Measurements from ENCODE around the gene TASP1.
"Not testable (repeated sequence)": the region's sequence is repeated elsewhere in the genome, so short reads cannot be mapped to it uniquely, and the experiment has no call there.

TASP1 gene

DNA sequence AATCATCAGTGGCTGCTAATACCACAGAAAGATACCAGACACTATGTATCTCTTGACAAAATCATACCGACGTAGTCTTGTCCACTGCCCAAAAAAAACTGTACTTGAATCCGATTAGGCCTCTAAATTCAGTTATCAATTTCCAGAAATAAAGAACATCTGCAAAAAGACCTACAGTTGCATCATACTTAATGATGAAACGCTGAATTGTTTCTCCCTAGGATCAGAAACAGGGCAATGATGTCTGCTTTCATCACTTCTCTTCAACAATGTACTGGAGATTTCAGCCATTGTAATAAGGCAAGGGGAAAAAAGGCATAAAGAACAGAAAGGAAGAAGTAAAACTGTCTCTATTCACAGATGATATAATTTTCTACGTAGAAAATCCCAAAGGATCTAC lies 152.0 kb downstream of the TASP1 start:
- Histone ChIP-seq H3K36me3 (ENCODE audit: insufficient read depth, low read length) (no peaks in the 10 kb centered on the region), H3K4me1 (ENCODE audit: control insufficient read depth, insufficient read depth, low read length) (peaks cover 5% of the 10 kb centered on the region), H3K4me2 (ENCODE audit: low read length) (no peak overlapping the region), H3K4me3 (ENCODE audit: low read length) (no peak overlapping the region), H3K9me3 (replicated peaks; ENCODE audit: low read length) (no peaks in the 10 kb centered on the region), H3K9ac (ENCODE audit: low read depth, low read length) (no peak overlapping the region), H3K27me3 (ENCODE audit: control insufficient read depth, insufficient read depth, low read length) (no peaks in the 10 kb centered on the region)

DNA sequence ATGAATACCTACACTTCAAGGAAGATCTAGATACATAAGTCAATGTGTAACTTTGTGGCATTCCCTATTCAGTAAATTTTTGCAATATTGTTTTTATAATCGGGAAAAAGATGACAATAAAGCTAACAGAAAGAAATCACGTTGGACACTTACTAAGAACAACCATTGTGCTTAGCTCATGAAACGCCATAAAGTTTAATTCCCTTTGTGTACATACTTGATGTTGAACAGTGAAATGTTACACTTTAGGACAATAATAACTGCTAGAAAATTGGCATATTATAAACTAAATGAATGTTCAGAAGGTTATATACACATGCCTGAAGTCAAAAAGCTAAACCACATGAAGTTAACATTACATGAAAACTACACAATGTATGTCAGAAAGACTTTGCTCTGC lies 153.2 kb downstream of the TASP1 start:
- no peaks in the 10 kb centered on the region for H3K27me3 ChIP-seq (ENCODE audit: control insufficient read depth, insufficient read depth, low read length)
- no peaks in the 10 kb centered on the region for H3K4me1 ChIP-seq (ENCODE audit: control insufficient read depth, insufficient read depth, low read length)
- H3K36me3 ChIP-seq (ENCODE audit: insufficient read depth, low read length), result no peaks in the 10 kb centered on the region
- H3K9ac ChIP-seq (ENCODE audit: low read depth, low read length), result no peak overlapping the region
- H3K9me3 ChIP-seq (replicated peaks; ENCODE audit: low read length), result no peaks in the 10 kb centered on the region
- H3K4me2 ChIP-seq (ENCODE audit: low read length), result no peak overlapping the region
- no peak overlapping the region for H3K4me3 ChIP-seq (ENCODE audit: low read length)

DNA sequence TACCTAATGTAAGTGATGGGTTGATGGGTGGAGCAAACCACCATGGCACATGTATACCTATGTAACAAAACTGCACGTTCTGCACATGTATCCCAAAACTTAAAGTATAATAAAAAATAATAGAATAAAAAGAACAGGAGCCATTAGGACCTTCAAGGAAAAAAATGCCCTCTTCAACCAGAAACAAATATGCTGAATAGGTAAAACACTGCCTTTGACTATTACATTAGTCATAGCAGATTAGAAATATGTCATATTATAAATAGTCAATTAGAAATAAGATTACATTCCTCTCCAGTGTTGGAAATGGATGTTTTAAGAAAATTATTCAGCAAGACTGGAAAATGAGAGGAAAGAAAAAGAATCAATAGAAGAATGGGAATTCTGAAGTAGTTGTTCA lies 153.7 kb downstream of the TASP1 start:
- not testable (repeated sequence) for H3K4me1 ChIP-seq (ENCODE audit: control insufficient read depth, insufficient read depth, low read length); H3K36me3 ChIP-seq (ENCODE audit: insufficient read depth, low read length); H3K4me2 ChIP-seq (ENCODE audit: low read length); H3K9ac ChIP-seq (ENCODE audit: low read depth, low read length); H3K9me3 ChIP-seq (replicated peaks; ENCODE audit: low read length); H3K4me3 ChIP-seq (ENCODE audit: low read length); H3K27me3 ChIP-seq (ENCODE audit: control insufficient read depth, insufficient read depth, low read length)

DNA sequence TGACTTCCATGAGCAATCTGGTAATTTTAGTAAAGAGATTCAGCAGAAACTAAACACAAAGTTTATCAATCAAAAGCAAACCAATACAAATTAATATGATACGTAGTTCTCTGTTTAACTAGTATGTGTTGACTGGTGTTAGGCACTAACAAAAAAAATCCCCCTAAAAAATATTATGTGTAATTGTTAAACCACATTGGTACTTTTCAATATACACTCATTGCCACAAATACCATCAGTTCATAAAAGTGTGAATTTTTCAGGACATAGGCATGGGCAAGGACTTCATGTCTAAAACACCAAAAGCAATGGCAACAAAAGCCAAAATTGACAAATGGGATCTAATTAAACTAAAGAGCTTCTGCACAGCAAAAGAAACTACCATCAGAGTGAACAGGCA lies 155.3 kb downstream of the TASP1 start:
- H3K9ac ChIP-seq (ENCODE audit: low read depth, low read length); H3K4me2 ChIP-seq (ENCODE audit: low read length); H3K4me1 ChIP-seq (ENCODE audit: control insufficient read depth, insufficient read depth, low read length); H3K36me3 ChIP-seq (ENCODE audit: insufficient read depth, low read length); H3K27me3 ChIP-seq (ENCODE audit: control insufficient read depth, insufficient read depth, low read length); H3K4me3 ChIP-seq (ENCODE audit: low read length); H3K9me3 ChIP-seq (replicated peaks; ENCODE audit: low read length): not testable (repeated sequence)

DNA sequence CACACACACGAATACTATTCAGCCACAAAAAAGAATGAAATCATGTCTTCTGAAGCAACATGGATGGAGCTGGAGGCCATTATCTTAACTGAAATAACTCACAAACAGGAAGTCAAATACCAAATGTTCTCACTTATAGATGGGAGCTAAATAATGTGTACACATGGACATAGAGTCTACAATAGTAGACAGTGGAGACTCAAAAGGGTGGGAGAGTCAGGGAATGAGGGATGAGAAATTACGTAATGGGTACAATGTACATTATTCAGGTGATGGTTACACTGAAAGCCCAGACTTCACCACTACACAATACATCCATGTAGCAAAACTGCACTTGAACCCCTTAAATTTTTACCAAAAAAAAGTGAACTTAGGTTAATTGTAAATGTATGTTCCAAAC lies 160.4 kb downstream of the TASP1 start:
- Histone ChIP-seq H3K4me2 (ENCODE audit: low read length) (no peak overlapping the region), H3K27me3 (ENCODE audit: control insufficient read depth, insufficient read depth, low read length) (no peaks in the 10 kb centered on the region), H3K4me3 (ENCODE audit: low read length) (no peak overlapping the region), H3K9me3 (replicated peaks; ENCODE audit: low read length) (no peaks in the 10 kb centered on the region), H3K4me1 (ENCODE audit: control insufficient read depth, insufficient read depth, low read length) (no peaks in the 10 kb centered on the region), H3K36me3 (ENCODE audit: insufficient read depth, low read length) (no peaks in the 10 kb centered on the region), H3K9ac (ENCODE audit: low read depth, low read length) (no peak overlapping the region)

DNA sequence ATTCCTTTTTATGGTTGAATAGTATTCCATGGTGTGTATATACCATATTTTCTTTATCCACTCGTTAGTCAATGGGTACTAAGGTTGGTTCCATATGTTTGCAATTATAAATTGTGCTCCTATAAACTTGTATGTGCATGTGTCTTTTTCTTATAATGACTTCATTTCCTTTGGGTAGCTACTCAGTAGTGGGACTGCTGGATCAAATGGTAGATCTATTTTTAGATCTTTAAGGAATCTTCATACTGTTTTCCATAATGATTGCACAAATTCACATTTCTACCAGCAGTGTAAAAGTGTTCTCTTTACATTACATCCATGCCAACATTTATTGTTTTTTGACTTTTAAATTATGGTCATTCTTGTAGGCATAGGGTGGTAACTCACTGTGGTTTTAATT lies 164.3 kb downstream of the TASP1 start:
- no peak overlapping the region for H3K9ac ChIP-seq (ENCODE audit: low read depth, low read length)
- H3K4me3 ChIP-seq (ENCODE audit: low read length), result no peak overlapping the region
- no peaks in the 10 kb centered on the region for H3K27me3 ChIP-seq (ENCODE audit: control insufficient read depth, insufficient read depth, low read length)
- no peaks in the 10 kb centered on the region for H3K9me3 ChIP-seq (replicated peaks; ENCODE audit: low read length)
- no peak overlapping the region for H3K4me2 ChIP-seq (ENCODE audit: low read length)
- H3K4me1 ChIP-seq (ENCODE audit: control insufficient read depth, insufficient read depth, low read length), result no peaks in the 10 kb centered on the region
- H3K36me3 ChIP-seq (ENCODE audit: insufficient read depth, low read length), result no peaks in the 10 kb centered on the region

DNA sequence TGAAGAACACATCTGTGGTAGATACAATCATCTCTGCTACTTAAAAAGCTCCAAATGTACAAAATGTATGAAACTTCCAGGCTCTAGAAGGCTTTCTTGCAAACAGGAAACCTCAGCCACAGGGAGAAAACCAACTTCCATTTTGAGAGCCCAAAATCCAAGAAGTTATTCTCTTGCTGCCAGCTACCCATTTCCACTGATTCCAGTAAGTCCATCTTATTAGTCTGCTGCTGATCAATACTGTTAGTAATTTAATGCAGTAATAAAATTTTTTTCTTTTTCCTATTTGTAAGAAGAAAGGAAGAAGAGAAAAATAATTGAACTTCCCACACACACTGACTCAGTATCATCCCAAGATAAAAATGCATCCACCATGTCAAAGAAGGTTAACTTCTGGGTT lies 169.5 kb downstream of the TASP1 start:
- Histone ChIP-seq H3K4me2 (ENCODE audit: low read length) (no peak overlapping the region), H3K4me3 (ENCODE audit: low read length) (no peak overlapping the region), H3K4me1 (ENCODE audit: control insufficient read depth, insufficient read depth, low read length) (no peaks in the 10 kb centered on the region), H3K36me3 (ENCODE audit: insufficient read depth, low read length) (no peaks in the 10 kb centered on the region), H3K9ac (ENCODE audit: low read depth, low read length) (no peak overlapping the region), H3K27me3 (ENCODE audit: control insufficient read depth, insufficient read depth, low read length) (no peaks in the 10 kb centered on the region), H3K9me3 (replicated peaks; ENCODE audit: low read length) (no peaks in the 10 kb centered on the region)

DNA sequence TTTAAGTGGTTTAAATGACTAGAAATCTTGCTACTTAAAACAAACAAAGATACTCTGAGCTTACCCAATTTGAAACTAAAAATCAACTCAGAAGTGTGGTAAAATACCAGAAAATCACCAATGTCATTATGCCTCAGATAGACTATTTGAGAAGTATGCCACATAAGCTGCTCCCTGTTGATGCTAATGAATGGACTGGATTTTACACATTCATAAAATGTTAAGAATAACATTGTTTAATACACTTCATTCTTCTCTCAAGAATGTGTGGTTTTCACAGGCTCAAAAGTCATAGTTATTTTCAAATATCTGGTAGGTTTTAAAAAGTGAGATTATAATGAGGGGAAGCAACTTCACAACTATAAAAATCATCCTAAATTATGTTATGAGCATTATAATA lies 170.6 kb downstream of the TASP1 start:
- H3K27me3 ChIP-seq (ENCODE audit: control insufficient read depth, insufficient read depth, low read length), result no peaks in the 10 kb centered on the region
- no peak overlapping the region for H3K4me2 ChIP-seq (ENCODE audit: low read length)
- no peaks in the 10 kb centered on the region for H3K9me3 ChIP-seq (replicated peaks; ENCODE audit: low read length)
- no peak overlapping the region for H3K4me3 ChIP-seq (ENCODE audit: low read length)
- H3K9ac ChIP-seq (ENCODE audit: low read depth, low read length), result no peak overlapping the region
- no peaks in the 10 kb centered on the region for H3K4me1 ChIP-seq (ENCODE audit: control insufficient read depth, insufficient read depth, low read length)
- H3K36me3 ChIP-seq (ENCODE audit: insufficient read depth, low read length), result no peaks in the 10 kb centered on the region

DNA sequence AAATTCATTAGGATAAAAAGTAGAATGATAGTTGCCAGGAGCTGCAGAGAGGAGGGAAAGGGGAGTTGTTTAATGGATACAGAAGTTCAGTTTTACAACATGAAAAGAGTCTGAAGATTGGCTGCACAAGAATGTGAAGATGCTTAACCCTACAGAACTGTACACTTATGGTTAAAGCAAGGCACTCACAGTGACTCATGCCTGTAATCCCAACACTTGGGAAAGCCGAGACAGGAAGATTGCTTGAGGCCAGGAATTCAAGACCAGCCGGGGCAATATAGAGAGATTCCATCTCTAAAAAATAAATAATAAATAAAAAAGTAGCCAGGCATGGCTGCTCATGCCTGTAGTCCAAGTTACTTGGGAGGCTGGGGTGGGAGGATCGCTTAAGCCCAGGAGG lies 174.0 kb downstream of the TASP1 start:
- Histone ChIP-seq H3K9me3 (replicated peaks; ENCODE audit: low read length) (no peaks in the 10 kb centered on the region), H3K4me1 (ENCODE audit: control insufficient read depth, insufficient read depth, low read length) (no peaks in the 10 kb centered on the region), H3K27me3 (ENCODE audit: control insufficient read depth, insufficient read depth, low read length) (no peaks in the 10 kb centered on the region), H3K4me3 (ENCODE audit: low read length) (no peak overlapping the region), H3K36me3 (ENCODE audit: insufficient read depth, low read length) (no peaks in the 10 kb centered on the region), H3K9ac (ENCODE audit: low read depth, low read length) (no peak overlapping the region), H3K4me2 (ENCODE audit: low read length) (no peak overlapping the region)

DNA sequence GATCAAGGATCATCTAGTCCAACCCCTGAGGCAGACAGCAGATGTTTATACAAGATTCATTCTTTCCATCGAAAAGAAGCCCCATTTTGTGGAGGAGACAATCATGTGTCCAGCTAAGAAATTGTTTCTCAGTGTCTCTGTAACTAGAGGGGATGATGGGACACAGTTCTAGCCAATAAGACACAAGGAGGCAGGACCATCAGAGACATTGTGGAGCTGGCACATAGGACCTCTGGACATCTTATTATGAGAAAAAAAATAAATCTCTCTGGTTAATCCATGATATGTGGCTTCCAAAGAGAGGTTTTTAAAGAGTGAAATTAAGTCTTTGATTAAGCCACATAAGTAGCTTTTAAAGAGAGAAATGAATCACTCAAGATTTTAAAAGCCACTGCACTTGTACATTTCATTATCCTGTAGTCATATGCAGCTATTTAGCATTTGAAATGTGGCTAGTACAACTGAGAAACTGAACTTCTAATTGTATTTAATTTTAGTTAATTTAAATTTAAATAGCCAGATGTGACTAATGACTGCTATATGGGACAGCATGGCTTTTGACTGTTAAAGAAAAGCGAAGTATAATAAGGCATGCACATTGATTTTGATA lies 176.8 kb downstream of the TASP1 start:
- no peaks in the 10 kb centered on the region for H3K4me1 ChIP-seq (ENCODE audit: control insufficient read depth, insufficient read depth, low read length)
- no peak overlapping the region for H3K4me2 ChIP-seq (ENCODE audit: low read length)
- no peak overlapping the region for H3K9ac ChIP-seq (ENCODE audit: low read depth, low read length)
- H3K4me3 ChIP-seq (ENCODE audit: low read length), result no peak overlapping the region
- no peaks in the 10 kb centered on the region for H3K36me3 ChIP-seq (ENCODE audit: insufficient read depth, low read length)
- no peaks in the 10 kb centered on the region for H3K27me3 ChIP-seq (ENCODE audit: control insufficient read depth, insufficient read depth, low read length)
- no peaks in the 10 kb centered on the region for H3K9me3 ChIP-seq (replicated peaks; ENCODE audit: low read length)

DNA sequence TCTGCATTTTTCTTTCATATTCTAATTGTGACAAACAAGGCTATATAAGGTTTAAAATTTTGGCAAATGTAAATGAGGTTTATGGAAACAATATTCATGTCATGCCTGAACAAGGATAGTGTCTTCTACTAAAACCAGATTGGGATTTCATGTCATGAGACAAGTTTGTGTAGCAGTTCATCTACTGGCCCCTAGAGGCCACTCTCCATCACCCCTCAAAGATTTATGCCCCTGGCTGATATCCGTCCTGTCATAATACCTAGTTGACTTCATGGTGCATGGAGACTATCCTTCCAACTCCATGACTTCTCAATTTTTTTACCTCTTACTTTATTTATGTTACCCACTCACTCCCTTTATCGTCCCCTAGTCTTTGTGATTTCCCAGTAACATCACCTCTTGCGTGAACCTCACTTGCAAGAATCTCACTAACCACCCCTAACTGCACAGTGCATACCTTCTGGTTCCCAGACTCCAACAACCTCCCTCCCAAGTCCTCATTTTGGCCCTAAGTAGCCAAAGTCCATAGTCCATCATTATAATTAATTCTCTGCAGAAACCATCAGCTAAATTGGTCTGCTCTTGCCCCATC lies 179.8 kb downstream of the TASP1 start:
- no peaks in the 10 kb centered on the region for H3K9me3 ChIP-seq (replicated peaks; ENCODE audit: low read length)
- no peak overlapping the region for H3K4me3 ChIP-seq (ENCODE audit: low read length)
- no peaks in the 10 kb centered on the region for H3K4me1 ChIP-seq (ENCODE audit: control insufficient read depth, insufficient read depth, low read length)
- no peaks in the 10 kb centered on the region for H3K36me3 ChIP-seq (ENCODE audit: insufficient read depth, low read length)
- no peaks in the 10 kb centered on the region for H3K27me3 ChIP-seq (ENCODE audit: control insufficient read depth, insufficient read depth, low read length)
- no peak overlapping the region for H3K9ac ChIP-seq (ENCODE audit: low read depth, low read length)
- no peak overlapping the region for H3K4me2 ChIP-seq (ENCODE audit: low read length)

DNA sequence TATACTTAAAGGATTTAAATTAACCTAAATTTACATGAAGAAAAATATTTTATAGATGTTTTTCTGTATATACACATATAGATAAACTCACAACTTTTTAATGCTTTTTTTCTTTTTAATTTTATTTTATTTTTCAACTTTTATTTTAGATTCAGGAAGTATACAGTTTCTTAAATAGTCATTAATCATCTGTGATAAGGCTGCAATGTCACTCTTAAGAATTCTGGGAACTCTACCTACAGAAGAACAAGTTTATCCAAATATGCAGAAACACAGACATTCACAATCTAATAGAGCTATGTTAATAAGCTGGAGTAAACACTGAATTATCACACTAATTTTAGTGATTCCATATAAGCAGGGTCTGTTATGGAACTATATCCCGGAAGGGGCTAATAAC lies 181.2 kb downstream of the TASP1 start:
- Histone ChIP-seq H3K9ac (ENCODE audit: low read depth, low read length) (no peak overlapping the region), H3K4me3 (ENCODE audit: low read length) (no peak overlapping the region), H3K9me3 (replicated peaks; ENCODE audit: low read length) (no peaks in the 10 kb centered on the region), H3K4me1 (ENCODE audit: control insufficient read depth, insufficient read depth, low read length) (no peaks in the 10 kb centered on the region), H3K4me2 (ENCODE audit: low read length) (no peak overlapping the region), H3K36me3 (ENCODE audit: insufficient read depth, low read length) (no peaks in the 10 kb centered on the region), H3K27me3 (ENCODE audit: control insufficient read depth, insufficient read depth, low read length) (no peaks in the 10 kb centered on the region)
